ENCODE results near the gene GALNT10.

DNA sequence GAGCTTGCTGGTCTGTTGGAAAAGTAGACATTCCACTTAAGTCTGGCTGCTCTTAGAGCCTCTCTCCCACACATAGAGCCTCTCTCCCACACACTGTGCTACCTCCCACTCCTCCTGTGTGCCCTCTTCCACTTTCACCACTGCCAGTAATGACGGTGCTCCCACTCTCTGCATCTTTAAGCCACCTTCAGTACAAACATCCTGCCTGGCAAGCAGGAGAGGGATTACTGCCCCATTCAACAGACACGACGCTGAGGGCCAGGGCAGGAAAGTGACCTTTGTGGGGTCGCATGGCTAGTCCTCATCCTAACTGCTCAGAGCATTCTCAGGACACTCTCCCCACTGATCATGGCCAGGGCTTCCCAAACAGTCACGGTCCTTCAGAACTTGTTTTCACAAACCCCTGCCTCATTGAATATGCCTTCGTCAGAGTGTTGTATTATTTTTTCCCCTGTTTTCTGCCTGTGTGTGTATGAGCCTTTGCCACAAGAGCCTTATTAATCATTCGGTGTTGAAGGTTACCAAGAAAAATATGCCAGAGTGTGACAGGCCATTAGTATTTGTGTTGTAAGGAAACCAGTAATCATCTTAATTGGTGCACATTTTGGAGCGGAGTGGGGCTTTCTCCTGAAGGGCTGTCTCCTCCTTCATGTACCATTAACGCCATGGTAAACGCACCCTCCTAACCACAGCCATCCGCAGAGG is 168.1 kb downstream of the GALNT10 start:
- TF ChIP-seq, protein P1, sequence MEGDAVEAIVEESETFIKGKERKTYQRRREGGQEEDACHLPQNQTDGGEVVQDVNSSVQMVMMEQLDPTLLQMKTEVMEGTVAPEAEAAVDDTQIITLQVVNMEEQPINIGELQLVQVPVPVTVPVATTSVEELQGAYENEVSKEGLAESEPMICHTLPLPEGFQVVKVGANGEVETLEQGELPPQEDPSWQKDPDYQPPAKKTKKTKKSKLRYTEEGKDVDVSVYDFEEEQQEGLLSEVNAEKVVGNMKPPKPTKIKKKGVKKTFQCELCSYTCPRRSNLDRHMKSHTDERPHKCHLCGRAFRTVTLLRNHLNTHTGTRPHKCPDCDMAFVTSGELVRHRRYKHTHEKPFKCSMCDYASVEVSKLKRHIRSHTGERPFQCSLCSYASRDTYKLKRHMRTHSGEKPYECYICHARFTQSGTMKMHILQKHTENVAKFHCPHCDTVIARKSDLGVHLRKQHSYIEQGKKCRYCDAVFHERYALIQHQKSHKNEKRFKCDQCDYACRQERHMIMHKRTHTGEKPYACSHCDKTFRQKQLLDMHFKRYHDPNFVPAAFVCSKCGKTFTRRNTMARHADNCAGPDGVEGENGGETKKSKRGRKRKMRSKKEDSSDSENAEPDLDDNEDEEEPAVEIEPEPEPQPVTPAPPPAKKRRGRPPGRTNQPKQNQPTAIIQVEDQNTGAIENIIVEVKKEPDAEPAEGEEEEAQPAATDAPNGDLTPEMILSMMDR (conservative IDR thresholded peaks at IDR 0.05 in 1 of 2, IDR thresholded peaks at IDR 0.05 in 1 of 2; ENCODE audit: low read depth in 1 of 2, low read length in 2 of 2) = no peak
- TF ChIP-seq EZH2 (IDR thresholded peaks at IDR 0.05; ENCODE audit: low read length, missing control alignments) = no peak

Data from fibroblast of lung (primary cell).